ENCODE measurements around the gene APEH. TPM values are rescaled to one million over a fixed set of nuclear protein-coding genes. Genes with fewer than 3 reads are reported as not detected.

APEH gene
- total and polyA plus RNA-seq, 9 of the 15 experiments (the other 6 are each of a cell fraction or from before 2014, with no cell fraction given): 70.9 to 177 (median 117) TPM

DNA sequence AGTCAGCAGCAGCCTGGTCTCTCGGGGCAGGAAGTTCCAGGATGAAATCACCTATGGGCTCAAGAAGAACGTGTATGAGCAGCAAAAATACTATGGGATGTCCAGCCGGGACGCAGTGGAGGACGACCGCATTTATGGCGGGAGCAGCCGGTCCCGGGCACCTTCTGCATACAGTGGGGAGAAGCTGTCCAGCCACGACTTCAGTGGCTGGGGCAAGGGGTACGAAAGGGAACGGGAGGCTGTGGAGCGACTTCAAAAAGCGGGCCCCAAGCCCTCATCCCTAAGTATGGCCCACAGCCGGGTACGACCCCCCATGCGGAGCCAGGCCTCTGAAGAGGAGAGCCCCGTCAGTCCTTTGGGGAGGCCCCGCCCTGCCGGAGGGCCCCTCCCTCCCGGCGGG is 12.1 kb upstream of the APEH start:
- intact Hi-C loops (cut with micrococcal nuclease): no loop called here
- BruUV-seq (replicated peaks): no TSS peak
- no peak overlapping the region for H3K4me3 ChIP-seq
- no peaks in the 10 kb centered on the region for H4K20me1 ChIP-seq (replicated peaks; ENCODE audit: control insufficient read depth, insufficient read depth, low read length)
- POLR2A ChIA-PET: no interaction called here
- H3K4me2 ChIP-seq (ENCODE audit: insufficient read depth, low read length): no peak overlapping the region
- CTCF ChIA-PET (ENCODE audit: low intra/inter-chr PET ratio): no interaction called here
- no peaks in the 10 kb centered on the region for H3K79me2 ChIP-seq (ENCODE audit: control insufficient read depth, insufficient read depth, low read length)
- no peaks in the 10 kb centered on the region for H3K9me1 ChIP-seq (ENCODE audit: control insufficient read depth, insufficient read depth, low read length)
- in situ Hi-C loops (cut with MboI): loop anchor here (10.0 kb wide), 1 partner anchor 97 kb away; no protein-coding TSS in a partner anchor
- no peaks in the 10 kb centered on the region for H3K36me3 ChIP-seq (ENCODE audit: control insufficient read depth, insufficient read depth, low read length)
- 58% methylated on average over 14 of the region's 22 CpGs for WGBS (ENCODE audit: insufficient coverage, low coverage, missing lambda C conversion rate)
- H3K4me1 ChIP-seq (replicated peaks in 1 of 2; ENCODE audit: control insufficient read depth in 2 of 2, insufficient read depth in 2 of 2, low read length in 2 of 2): peaks cover 0 to 7% of the 10 kb centered on the region in 2 experiments; a peak in 2 of 5 replicates
- DNase-seq (ENCODE audit: extremely low read depth in 1 of 4, low spot score in 3 of 4): no peak
- H3K27ac ChIP-seq (ENCODE audit: extremely low read depth, low read depth, low read length): no peak overlapping the region
- no peak overlapping the region; a peak in 1 of 4 replicates for H3K9ac ChIP-seq (ENCODE audit: insufficient read depth in 1 of 2, low read depth in 2 of 2, low read length in 2 of 2)
- no peak for ATAC-seq
- H3K27me3 ChIP-seq (ENCODE audit: control insufficient read depth in 2 of 2, insufficient read depth in 2 of 2, low read length in 2 of 2): no peaks in the 10 kb centered on the region
- no peak overlapping the region for H2AFZ ChIP-seq (ENCODE audit: low read depth, low read length)
- no peak for FAIRE-seq
- no peaks in the 10 kb centered on the region for H3K9me3 ChIP-seq (replicated peaks; ENCODE audit: control insufficient read depth, insufficient read depth, low read depth, low read length)
- TF ChIP-seq, protein P1, sequence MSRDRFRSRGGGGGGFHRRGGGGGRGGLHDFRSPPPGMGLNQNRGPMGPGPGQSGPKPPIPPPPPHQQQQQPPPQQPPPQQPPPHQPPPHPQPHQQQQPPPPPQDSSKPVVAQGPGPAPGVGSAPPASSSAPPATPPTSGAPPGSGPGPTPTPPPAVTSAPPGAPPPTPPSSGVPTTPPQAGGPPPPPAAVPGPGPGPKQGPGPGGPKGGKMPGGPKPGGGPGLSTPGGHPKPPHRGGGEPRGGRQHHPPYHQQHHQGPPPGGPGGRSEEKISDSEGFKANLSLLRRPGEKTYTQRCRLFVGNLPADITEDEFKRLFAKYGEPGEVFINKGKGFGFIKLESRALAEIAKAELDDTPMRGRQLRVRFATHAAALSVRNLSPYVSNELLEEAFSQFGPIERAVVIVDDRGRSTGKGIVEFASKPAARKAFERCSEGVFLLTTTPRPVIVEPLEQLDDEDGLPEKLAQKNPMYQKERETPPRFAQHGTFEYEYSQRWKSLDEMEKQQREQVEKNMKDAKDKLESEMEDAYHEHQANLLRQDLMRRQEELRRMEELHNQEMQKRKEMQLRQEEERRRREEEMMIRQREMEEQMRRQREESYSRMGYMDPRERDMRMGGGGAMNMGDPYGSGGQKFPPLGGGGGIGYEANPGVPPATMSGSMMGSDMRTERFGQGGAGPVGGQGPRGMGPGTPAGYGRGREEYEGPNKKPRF (IDR thresholded peaks at IDR 0.05; ENCODE audit: low read depth, low read length): no peak
- TF ChIP-seq, protein P2, sequence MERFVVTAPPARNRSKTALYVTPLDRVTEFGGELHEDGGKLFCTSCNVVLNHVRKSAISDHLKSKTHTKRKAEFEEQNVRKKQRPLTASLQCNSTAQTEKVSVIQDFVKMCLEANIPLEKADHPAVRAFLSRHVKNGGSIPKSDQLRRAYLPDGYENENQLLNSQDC (CRISPR knock-in tag; IDR thresholded peaks at IDR 0.05): no peak
- TF ChIP-seq NR1H2 (CRISPR knock-in tag; IDR thresholded peaks at IDR 0.05) (no peak), GATAD2B (IDR thresholded peaks at IDR 0.05; ENCODE audit: borderline replicate concordance) (no peak), ZBTB8A (IDR thresholded peaks at IDR 0.05; ENCODE audit: partially characterized antibody) (no peak), NFIC (IDR thresholded peaks at IDR 0.05) (no peak), LARP7 (IDR thresholded peaks at IDR 0.05) (no peak), IFI16 (CRISPR knock-in tag; IDR thresholded peaks at IDR 0.05) (no peak), ZNF436 (CRISPR knock-in tag; IDR thresholded peaks at IDR 0.05) (no peak), KAT8 (IDR thresholded peaks at IDR 0.05; ENCODE audit: low read depth) (no peak), HEY1 (CRISPR knock-in tag; IDR thresholded peaks at IDR 0.05; ENCODE audit: borderline replicate concordance) (no peak), SETDB1 (IDR thresholded peaks at IDR 0.05; ENCODE audit: low read length) (no peak), ZNF143 (CRISPR knock-in tag; IDR thresholded peaks at IDR 0.05) (no peak), CAMTA2 (CRISPR knock-in tag; conservative IDR thresholded peaks at IDR 0.05) (no peak), ARID1B (IDR thresholded peaks at IDR 0.05) (no peak)
- TF ChIP-seq, protein P3, sequence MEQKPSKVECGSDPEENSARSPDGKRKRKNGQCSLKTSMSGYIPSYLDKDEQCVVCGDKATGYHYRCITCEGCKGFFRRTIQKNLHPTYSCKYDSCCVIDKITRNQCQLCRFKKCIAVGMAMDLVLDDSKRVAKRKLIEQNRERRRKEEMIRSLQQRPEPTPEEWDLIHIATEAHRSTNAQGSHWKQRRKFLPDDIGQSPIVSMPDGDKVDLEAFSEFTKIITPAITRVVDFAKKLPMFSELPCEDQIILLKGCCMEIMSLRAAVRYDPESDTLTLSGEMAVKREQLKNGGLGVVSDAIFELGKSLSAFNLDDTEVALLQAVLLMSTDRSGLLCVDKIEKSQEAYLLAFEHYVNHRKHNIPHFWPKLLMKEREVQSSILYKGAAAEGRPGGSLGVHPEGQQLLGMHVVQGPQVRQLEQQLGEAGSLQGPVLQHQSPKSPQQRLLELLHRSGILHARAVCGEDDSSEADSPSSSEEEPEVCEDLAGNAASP (IDR thresholded peaks at IDR 0.05): no peak
- TF ChIP-seq, protein P4, sequence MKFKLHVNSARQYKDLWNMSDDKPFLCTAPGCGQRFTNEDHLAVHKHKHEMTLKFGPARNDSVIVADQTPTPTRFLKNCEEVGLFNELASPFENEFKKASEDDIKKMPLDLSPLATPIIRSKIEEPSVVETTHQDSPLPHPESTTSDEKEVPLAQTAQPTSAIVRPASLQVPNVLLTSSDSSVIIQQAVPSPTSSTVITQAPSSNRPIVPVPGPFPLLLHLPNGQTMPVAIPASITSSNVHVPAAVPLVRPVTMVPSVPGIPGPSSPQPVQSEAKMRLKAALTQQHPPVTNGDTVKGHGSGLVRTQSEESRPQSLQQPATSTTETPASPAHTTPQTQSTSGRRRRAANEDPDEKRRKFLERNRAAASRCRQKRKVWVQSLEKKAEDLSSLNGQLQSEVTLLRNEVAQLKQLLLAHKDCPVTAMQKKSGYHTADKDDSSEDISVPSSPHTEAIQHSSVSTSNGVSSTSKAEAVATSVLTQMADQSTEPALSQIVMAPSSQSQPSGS (CRISPR knock-in tag; IDR thresholded peaks at IDR 0.05): no peak
- TF ChIP-seq, protein P5, sequence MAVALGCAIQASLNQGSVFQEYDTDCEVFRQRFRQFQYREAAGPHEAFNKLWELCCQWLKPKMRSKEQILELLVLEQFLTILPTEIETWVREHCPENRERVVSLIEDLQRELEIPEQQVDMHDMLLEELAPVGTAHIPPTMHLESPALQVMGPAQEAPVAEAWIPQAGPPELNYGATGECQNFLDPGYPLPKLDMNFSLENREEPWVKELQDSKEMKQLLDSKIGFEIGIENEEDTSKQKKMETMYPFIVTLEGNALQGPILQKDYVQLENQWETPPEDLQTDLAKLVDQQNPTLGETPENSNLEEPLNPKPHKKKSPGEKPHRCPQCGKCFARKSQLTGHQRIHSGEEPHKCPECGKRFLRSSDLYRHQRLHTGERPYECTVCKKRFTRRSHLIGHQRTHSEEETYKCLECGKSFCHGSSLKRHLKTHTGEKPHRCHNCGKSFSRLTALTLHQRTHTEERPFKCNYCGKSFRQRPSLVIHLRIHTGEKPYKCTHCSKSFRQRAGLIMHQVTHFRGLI (CRISPR knock-in tag; IDR thresholded peaks at IDR 0.05): no peak
